ENCODE data around the gene SRGAP2B.
"Not testable (repeated sequence)": the region's sequence is repeated elsewhere in the genome, so short reads cannot be mapped to it uniquely, and the experiment has no call there.

The SRGAP2B gene

DNA sequence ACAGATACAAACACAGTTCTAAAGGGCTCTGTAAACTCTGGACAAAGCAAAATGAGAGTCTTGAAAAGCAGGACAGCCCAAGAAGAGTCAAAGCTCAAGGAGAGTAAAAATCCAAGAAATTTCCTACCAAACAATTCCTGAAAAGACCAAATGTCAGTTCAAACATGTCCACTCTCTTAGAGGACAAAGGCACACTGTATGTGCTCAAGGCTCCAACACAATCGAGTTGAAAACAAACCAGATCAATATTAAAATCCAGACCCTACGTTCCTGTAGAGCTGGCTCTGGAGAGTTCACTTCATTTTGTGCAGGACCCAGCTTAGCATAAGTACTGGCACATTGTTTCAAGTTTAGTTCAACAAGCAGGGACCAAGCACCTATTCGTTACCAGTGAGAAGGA lies 90.0 kb downstream of the SRGAP2B start:
- not testable (repeated sequence) for DNase-seq (ENCODE audit: low read depth, low spot score); H3K36me3 ChIP-seq (ENCODE audit: insufficient read depth, low read length)

GRCh38 chr1:145001381-145001780 lies 93.7 kb downstream of the SRGAP2B start:
- not testable (repeated sequence) for H3K27ac ChIP-seq; H3K9me3 ChIP-seq (ENCODE audit: low read depth, low read length); H3K36me3 ChIP-seq (ENCODE audit: insufficient read depth, low read length); H3K9ac ChIP-seq (ENCODE audit: insufficient read length); DNase-seq (ENCODE audit: low read depth, low spot score); H3K4me3 ChIP-seq

More for the DNA sequence above, 90.0 kb downstream of the SRGAP2B start:
- not testable (repeated sequence) for H3K4me3 ChIP-seq; H3K9ac ChIP-seq (ENCODE audit: insufficient read length); H3K9me3 ChIP-seq (ENCODE audit: low read depth, low read length); H3K27ac ChIP-seq

DNA sequence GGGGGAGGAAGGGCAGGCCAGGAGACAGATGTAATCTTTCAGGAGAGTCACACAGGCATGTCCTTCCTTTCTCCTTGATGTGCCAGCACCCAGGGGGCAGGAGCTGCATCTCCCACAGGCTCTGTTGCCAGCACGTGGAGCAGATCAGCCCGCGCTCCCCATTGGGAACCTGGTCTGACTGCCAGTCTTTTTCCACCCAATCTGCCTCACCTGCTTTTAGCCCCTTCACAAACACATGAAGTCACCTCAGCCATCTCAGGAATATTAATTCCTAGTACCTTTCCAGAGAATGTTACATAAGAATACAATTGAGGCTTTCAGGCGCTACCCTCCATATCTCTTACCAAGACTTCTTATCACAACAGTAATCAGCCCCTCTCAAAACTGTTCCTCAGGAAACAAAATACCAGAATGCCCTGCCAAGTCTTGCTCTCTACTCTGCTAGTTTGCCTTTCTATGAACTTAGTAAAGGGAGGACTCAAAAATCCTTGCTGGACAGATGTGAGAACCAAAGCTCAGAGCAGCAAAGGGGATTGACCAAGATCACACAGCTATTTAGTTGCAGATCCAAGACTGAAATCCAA lies 94.3 kb downstream of the SRGAP2B start:
- H3K4me3 ChIP-seq; H3K27ac ChIP-seq; DNase-seq (ENCODE audit: low read depth, low spot score); H3K9ac ChIP-seq (ENCODE audit: insufficient read length); H3K36me3 ChIP-seq (ENCODE audit: insufficient read depth, low read length); H3K9me3 ChIP-seq (ENCODE audit: low read depth, low read length): not testable (repeated sequence)

GRCh38 chr1:145000074-145000742 lies 94.9 kb downstream of the SRGAP2B start:
- not testable (repeated sequence) for DNase-seq (ENCODE audit: low read depth, low spot score)

DNA sequence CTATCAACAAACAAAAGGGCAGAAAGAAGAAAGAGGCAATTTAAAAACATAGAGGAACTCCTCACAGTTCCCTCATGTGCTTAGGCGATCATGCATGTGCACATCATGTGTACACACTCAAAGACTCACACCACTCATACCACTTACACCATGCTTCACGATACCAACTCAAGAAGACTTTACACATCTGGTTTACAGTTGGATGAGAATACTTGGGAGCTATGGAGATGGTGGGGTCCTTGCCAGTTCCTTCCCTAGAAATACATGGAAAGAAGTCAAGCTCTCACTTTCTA lies 96.2 kb downstream of the SRGAP2B start:
- not testable (repeated sequence) for H3K36me3 ChIP-seq (ENCODE audit: insufficient read depth, low read length); DNase-seq (ENCODE audit: low read depth, low spot score); H3K4me3 ChIP-seq; H3K9ac ChIP-seq (ENCODE audit: insufficient read length); H3K27ac ChIP-seq; H3K9me3 ChIP-seq (ENCODE audit: low read depth, low read length)

More at GRCh38 chr1:145000074-145000742, 94.9 kb downstream of the SRGAP2B start:
- not testable (repeated sequence) for H3K27ac ChIP-seq; H3K4me3 ChIP-seq; H3K36me3 ChIP-seq (ENCODE audit: insufficient read depth, low read length); H3K9me3 ChIP-seq (ENCODE audit: low read depth, low read length); H3K9ac ChIP-seq (ENCODE audit: insufficient read length)

DNA sequence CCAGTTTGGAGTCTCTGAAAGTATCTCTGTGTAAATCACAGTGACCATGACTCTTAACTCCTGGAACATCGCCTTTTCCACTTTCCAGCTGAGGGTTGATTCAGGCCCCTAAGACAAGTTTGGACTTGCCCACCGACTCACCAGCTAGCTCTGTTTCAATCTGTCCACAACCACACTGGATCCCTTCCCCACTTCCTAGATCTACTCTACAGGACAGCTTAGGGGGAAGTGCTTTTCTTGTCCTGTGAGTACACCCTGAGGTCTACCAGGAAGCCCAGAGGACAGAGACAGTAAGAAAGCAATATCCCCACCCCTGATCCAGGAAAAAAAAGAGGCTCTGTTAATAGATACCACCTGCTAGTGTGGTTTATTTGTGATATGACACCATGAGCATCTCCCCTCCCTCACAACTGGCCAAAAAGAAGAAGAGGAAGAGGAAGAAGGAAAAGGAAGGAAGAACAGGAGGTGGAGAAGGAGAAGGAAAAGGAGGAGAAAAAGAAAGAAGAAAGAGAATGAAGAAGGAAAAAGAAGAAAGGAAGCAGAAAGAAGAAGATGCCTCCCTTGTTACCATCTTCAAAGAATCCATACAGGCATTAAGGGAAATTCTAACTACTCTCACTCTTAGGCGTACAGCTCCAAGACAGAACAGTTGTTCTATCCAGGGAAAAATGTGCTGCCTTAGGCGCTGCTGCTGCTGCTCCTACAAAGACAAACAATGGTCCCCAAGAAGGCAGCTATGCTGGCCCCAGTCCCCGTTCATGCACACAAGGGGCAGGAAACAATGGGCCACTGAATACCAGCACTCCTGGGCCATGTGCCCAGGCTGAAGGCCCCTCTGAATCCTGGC lies 96.8 kb downstream of the SRGAP2B start:
- H3K27ac ChIP-seq; H3K36me3 ChIP-seq (ENCODE audit: insufficient read depth, low read length); H3K4me3 ChIP-seq; H3K9ac ChIP-seq (ENCODE audit: insufficient read length); DNase-seq (ENCODE audit: low read depth, low spot score); H3K9me3 ChIP-seq (ENCODE audit: low read depth, low read length): not testable (repeated sequence)

- H3K9ac ChIP-seq (ENCODE audit: insufficient read length); H3K36me3 ChIP-seq (ENCODE audit: insufficient read depth, low read length); H3K27ac ChIP-seq; H3K9me3 ChIP-seq (ENCODE audit: low read depth, low read length); H3K4me3 ChIP-seq; DNase-seq (ENCODE audit: low read depth, low spot score): not testable (repeated sequence)
Observed at GRCh38 chr1:144995833-144996410, 99.2 kb downstream of the SRGAP2B start.

DNA sequence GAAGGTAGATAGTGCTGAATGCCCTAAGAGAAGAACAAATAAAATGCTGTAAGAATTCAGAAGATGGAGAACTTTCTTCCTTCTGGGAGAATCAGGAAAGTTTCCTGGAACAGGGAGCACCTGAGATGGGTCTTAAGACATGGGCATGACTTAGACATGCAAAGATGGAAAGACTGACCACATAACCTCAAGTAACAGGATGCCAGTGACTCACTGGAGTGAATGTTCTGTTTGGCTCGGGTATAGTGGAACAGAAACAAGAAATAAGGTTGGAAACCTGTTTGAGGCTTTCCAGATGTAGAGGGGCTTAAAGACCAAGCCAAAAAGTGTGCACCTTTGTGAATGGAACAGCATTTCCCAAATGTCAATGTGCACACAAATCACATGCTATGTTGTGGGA lies 102.2 kb downstream of the SRGAP2B start:
- not testable (repeated sequence) for H3K27ac ChIP-seq; DNase-seq (ENCODE audit: low read depth, low spot score); H3K9ac ChIP-seq (ENCODE audit: insufficient read length); H3K36me3 ChIP-seq (ENCODE audit: insufficient read depth, low read length); H3K9me3 ChIP-seq (ENCODE audit: low read depth, low read length); H3K4me3 ChIP-seq

GRCh38 chr1:144990611-144991010 lies 104.5 kb downstream of the SRGAP2B start:
- H3K36me3 ChIP-seq (ENCODE audit: insufficient read depth, low read length); H3K27ac ChIP-seq; H3K9ac ChIP-seq (ENCODE audit: insufficient read length); H3K4me3 ChIP-seq; H3K9me3 ChIP-seq (ENCODE audit: low read depth, low read length); DNase-seq (ENCODE audit: low read depth, low spot score): not testable (repeated sequence)

DNA sequence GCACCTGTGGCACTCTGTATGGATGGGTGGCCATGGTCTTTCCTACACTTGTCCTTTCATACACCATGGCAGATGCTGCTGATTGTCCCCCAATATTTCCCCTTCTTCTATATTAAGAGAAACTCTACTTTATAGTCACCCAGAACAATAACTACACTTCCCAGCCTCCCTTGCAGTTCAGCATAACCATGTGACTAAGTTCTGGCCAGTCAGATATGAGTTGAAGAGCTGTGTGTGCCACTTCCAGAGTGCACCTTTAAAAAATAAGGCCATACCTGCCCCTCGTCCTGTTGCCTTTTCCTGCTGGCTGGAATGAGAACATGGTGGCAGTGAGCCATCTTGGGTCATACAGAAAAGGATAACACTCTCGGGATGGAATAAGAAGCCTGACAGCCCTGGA lies 108.0 kb downstream of the SRGAP2B start:
- not testable (repeated sequence) for DNase-seq (ENCODE audit: low read depth, low spot score); H3K9me3 ChIP-seq (ENCODE audit: low read depth, low read length); H3K4me3 ChIP-seq

GRCh38 chr1:144986171-144986860 lies 108.8 kb downstream of the SRGAP2B start:
- H3K9me3 ChIP-seq (ENCODE audit: low read depth, low read length): not testable (repeated sequence)

More for the DNA sequence above, 108.0 kb downstream of the SRGAP2B start:
- not testable (repeated sequence) for H3K9ac ChIP-seq (ENCODE audit: insufficient read length); H3K27ac ChIP-seq; H3K36me3 ChIP-seq (ENCODE audit: insufficient read depth, low read length)

DNA sequence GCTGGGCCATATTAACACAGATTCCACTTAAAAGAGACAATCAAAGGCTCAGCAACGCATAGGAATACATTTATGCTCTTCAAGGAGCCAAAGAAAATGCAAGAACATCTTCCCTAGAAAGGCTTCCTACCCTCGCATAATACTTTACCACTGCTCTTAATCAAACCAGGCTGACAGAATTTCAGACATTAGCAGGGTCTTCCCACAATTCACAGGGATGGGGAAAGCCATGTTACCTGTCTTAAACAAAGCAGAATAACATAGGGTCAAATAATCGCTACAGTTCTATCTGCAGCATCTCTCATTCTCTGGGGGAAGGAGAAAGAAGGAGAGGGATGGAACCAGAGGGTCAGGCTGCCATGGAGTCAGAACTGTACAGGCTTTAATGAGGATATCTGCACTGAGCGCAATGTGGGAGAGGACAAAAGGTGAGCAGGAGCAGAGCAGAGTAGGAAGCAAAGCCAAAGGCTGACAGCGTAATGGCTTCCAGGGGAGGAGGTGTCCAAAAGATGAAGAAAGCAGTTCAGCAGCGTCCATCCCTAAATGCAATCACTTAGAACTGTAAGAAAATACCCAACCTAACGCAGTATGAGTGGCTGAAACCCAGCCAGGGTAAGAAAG lies 109.5 kb downstream of the SRGAP2B start:
- not testable (repeated sequence) for H3K9me3 ChIP-seq (ENCODE audit: low read depth, low read length); H3K9ac ChIP-seq (ENCODE audit: insufficient read length); H3K4me3 ChIP-seq; H3K36me3 ChIP-seq (ENCODE audit: insufficient read depth, low read length); DNase-seq (ENCODE audit: low read depth, low spot score); H3K27ac ChIP-seq

More at GRCh38 chr1:144986171-144986860, 108.8 kb downstream of the SRGAP2B start:
- not testable (repeated sequence) for DNase-seq (ENCODE audit: low read depth, low spot score); H3K9ac ChIP-seq (ENCODE audit: insufficient read length); H3K27ac ChIP-seq; H3K36me3 ChIP-seq (ENCODE audit: insufficient read depth, low read length); H3K4me3 ChIP-seq

DNA sequence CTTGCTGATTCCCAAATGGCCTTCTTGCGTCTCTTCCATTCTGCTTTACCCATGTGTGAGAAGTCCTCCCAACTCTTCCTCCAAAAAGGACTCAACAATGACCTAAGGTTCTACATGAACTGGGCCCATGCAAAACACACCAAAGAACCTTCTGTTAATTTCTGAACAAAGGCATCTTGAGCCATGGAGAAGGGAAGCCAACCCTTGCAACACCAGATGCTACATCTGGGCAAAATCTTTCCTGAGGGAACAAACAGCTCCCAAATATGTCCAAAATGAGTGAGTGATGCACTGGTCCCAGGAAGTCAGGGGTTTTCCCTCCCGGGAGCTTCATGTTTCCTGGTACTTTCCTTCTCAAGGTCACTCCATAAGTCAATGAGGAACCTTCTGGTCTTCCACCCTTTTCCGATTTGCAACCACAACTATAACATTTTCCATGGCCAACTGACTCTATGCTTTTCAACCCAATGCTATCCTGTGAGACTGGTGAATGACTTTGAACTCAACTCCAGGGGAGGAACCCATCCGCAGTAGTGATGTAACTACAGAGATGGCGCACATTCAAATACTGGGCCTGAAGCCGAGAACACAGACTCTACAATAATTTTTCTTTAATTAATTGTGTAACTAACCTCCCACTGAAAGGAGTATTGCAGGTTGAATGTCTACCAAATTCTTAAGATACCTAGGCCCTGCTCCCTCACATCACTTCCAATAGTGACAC lies 112.2 kb downstream of the SRGAP2B start:
- H3K27ac ChIP-seq; H3K4me3 ChIP-seq; DNase-seq (ENCODE audit: low read depth, low spot score); H3K9ac ChIP-seq (ENCODE audit: insufficient read length); H3K9me3 ChIP-seq (ENCODE audit: low read depth, low read length); H3K36me3 ChIP-seq (ENCODE audit: insufficient read depth, low read length): not testable (repeated sequence)

Data from SK-N-MC (cell line).